Muscle of arm (tissue), 14 donors: ENCODE results near the gene PTX4. TPM values are rescaled to one million over a fixed set of nuclear protein-coding genes. Genes with fewer than 3 reads are reported as not detected.
A peak's percentile ranks its signal among the peaks of the same experiment; 100 is the strongest.

Experiments
- DNase-seq: peaks from one replicate; pipeline ENCODE4 v3.0.0-alpha.2; 2013
- long read RNA-seq, 11 donors: transcript quantifications; one replicate each; lab custom pipeline, GENCODE V29; 2026
- polyA plus RNA-seq, 12 donors: library from polyadenylated mRNA; unstranded; fragments of 120-200 nt; gene quantifications; one replicate each; pipeline ENCODE4 v1.2.1, GENCODE V29; 2013; ENCODE audit not compliant: insufficient read length in 12 of 12

PTX4 gene, protein sequence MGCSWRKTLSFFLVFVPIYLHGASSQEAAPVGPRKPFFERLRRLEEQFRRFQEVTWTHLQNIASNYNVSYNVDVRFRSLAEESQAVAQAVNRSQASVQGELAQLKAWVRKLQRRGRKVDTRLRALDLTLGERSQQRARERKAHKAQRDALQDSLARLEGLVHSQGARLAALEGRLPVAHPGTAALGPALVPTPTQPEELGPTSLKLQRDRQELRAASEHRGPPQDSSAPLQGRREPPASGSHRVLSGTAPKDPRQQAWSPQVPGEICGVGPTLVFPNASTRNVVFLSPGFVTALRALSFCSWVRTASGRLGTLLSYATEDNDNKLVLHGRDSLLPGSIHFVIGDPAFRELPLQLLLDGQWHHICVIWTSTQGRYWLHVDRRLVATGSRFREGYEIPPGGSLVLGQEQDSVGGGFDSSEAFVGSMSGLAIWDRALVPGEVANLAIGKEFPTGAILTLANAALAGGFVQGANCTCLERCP
- polyA plus RNA-seq: 1 to 10 TPM in 1 of 12 donors, under 1 TPM in 9, not detected in 2; 0.32 to 1.1 (median 0.49) TPM
- long read RNA-seq, donor 1: 0 reads
- long read RNA-seq, donor 2: 0 reads
- long read RNA-seq, donor 3: 0 reads
- long read RNA-seq, donor 4: 0 reads
- long read RNA-seq, donor 5: 0 reads
- long read RNA-seq, donor 6: 0 reads
- long read RNA-seq, donor 7: 0 reads
- long read RNA-seq, donor 8: 0 reads
- long read RNA-seq, donor 9: 0 reads
- long read RNA-seq, donor 10: 0 reads
- long read RNA-seq, donor 11: 0 reads

DNA sequence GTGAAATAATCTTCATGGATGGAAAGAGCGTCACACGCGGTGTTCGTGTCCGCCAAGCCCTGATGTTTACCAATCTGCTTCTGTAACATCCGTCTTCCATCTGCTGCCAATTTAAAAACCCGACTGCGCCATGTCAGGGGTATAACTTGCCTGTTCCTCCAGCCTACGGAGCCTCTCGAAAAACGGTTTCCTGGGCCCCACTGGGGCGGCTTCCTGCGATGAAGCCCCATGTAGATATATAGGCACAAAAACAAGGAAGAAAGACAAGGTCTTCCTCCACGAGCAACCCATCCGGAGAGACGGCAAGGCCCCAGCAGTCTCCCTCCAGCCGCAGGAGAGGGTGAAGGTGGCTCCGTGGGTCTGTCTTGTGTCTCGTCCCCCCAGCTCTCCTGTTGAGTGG lies at the start of gene PTX4:
PTX4 (minus strand) TSS at position 326 of the 400 bp plus-strand sequence; CDS start at position 291, 35 bp downstream.
- DNase-seq: no peak

DNA sequence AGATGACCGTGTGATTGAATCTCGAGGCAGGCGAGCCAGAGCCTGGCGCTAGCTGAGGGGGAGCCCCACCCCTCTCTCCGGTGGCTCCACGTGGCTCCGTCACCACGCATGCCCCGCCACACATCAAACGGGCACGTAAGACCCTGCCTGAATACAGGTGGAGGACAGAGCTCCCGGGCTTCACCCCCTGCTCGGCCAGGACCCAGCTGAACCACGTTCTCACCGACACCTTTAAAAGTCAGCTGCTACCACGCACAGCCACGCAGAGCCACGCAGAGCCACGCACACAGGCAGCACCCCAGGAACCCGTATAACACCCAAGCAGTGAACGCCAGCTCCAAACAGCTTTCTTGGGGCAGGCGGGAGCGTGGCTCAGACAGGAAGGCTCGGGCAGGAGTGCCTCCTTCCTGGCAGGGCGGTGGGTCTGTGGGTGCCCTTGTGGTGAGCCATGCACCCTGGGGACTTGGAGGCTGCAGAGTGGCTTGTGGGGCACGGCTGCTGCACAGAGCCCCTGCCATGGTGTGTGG lies 49.1 kb upstream of the PTX4 start:
- no peak for DNase-seq

DNA sequence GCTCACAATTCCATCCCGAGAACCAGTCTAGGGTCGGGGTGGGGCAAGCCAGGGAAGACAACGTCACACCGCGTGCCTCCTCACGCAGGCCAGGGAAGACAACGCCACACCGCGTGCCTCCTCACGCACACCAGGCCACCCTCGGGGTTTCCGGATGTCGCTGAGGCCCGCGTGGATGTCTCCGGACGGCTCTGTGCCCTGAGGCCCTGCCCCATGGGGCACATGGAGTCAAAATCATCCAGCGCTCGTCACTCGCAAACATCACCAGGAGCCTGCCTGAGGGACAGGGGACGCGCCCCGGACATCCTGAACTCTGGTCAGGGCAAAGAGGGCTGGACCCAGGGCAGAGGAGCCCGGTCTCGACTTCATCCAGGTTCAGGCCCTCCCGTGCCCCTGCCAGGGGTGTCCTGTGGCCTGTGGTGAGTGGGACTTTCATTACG lies 48.4 kb upstream of the PTX4 start:
- no peak for DNase-seq

DNA sequence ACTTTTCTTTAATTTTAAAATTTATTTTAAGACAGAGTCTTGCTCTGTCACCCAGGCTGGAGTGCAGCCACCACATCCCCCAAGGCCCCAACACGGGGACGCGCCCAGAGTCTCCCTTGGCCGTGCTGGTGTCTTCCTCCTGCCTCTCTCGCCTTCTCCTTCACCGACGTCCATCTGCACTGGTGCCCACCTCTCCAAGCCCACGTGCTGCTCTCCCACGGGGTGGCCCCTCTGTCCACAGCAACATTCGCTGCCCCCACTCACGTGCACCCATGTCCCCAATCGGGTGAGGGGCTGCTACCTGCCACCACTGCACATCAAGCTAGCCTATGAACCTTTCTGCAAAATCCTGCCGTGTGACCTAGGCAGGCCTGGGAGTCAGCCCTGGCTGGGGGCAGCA lies 47.9 kb upstream of the PTX4 start:
- no peak for DNase-seq

DNA sequence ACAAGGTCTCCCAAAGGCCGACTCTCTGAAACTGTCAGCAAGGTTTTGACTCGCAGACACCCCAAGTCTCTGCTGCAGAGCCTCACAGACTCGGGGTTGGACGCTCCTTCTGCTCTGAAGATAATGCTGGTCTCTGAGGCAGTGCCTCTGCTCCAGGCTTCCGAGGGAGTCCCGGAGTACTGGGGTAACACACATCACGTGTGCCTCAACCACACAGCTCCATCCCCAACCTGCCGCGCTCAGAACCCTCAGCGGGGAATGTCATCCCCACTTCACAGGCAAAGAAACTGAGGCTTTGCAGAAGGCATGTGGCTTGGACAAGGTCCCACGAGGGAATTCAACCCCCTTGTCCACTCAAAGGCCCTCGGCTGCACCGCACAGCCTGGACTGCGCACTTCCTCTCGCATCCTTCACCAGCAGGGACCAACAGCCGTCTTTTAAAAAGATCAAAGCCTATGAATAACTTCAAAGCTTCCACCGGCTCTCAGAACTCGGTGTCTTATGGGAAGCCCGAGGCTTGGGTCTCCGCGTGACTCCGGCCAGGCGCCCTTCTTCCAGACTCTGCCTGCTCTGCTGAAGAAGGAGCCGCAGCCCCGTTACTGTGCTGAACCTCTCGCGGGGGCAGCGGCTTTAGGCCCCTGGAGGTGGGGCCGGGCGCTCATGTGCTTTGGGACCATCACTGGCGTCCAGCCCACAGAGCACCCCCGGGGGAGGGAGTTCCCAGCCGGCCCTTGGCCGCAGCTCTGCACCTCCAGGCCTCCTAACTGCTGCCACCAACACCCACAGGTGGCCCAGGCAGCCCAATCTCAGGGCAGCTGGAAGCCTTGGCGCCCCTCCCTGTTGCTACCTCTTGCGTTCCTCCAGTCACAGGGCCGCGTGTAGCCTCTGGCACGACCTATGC lies 46.9 kb upstream of the PTX4 start:
- no peak for DNase-seq

DNA sequence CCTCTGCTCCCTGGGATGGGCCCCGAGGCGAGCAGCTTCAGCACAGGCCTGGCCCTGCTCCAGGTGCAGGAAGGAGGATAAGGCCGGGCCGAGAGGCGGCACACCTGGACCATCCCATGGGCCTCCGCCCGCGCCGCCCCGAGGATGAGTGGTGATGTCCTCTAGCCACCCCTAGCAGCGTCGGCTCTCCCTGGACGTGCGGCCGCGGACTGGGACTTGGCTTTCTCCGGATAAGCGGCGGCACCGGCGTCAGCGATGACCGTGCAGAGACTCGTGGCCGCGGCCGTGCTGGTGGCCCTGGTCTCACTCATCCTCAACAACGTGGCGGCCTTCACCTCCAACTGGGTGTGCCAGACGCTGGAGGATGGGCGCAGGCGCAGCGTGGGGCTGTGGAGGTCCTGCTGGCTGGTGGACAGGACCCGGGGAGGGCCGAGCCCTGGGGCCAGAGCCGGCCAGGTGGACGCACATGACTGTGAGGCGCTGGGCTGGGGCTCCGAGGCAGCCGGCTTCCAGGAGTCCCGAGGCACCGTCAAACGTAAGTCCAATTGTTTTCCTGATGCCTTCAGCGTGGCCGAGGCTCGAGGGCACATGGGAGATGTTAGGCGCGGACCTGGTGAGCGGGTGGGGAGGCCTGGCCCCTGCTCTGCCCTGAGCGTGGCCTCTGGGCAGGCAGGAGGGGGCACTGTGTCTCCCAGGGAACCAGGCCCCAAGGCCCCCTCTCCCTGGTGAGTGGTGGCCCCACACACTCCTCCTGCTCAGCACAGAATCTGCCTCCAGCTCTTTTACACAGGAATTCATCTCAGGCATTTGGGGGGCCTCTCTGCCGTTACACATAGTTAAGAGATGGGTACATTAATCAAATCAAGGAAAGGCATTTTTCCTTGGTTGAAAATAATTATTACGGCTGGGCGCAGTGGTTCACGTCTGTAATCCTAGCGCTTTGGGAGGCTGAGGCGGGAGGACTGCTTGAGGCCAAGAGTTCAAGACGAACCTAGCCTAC lies 45.6 kb upstream of the PTX4 start:
- no peak for DNase-seq

DNA sequence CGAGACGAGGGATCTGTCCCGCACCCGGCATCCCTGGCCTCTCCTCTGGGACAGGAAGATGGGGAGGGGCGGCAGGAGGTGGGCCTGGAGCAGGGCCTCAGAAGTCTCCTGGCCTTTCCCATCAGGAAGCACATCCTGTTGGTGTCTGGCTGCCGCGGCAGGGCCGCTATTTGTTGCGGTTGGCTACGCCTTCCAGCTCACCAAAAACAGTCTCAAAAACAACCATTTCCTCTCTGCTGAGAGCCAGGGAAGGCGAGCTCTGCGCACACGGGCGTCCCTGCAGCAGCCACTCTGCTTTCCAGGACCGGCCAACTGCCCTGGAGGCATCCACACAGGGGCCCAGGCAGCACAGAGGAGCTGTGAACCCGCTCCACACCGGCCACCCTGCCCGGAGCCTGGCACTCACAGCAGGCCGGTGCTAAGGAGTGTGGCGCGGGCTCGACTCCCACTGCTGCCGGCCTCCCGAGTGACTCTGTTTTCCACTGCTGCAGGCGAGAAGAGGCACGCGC lies 44.8 kb upstream of the PTX4 start, which contains the start of gene TMEM204:
TMEM204 (plus strand) TSS at position 224 of the 509 bp plus-strand sequence. CDS start 610 bp downstream, outside the sequence.
- peak; percentile 75 for DNase-seq

DNA sequence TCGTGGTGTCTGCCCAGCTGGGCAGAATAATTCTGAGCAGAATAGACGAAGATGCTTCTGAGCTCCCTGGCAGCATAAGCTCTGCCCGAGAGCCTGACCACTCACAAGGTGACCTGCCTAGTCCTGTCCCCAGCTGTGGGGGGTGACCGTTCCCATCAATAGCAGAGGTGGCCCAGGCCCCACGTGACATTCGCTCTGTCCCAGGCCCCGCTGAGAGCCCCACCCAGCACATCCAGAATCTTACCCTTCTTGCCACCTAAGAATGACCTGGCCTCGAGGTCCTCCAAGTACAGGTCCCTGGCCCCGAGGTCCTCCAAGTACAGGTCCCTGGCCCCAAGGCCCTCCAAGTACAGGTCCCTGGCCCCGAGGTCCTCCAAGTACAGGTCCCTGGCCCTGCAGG lies 44.0 kb upstream of the PTX4 start:
- DNase-seq: no peak

DNA sequence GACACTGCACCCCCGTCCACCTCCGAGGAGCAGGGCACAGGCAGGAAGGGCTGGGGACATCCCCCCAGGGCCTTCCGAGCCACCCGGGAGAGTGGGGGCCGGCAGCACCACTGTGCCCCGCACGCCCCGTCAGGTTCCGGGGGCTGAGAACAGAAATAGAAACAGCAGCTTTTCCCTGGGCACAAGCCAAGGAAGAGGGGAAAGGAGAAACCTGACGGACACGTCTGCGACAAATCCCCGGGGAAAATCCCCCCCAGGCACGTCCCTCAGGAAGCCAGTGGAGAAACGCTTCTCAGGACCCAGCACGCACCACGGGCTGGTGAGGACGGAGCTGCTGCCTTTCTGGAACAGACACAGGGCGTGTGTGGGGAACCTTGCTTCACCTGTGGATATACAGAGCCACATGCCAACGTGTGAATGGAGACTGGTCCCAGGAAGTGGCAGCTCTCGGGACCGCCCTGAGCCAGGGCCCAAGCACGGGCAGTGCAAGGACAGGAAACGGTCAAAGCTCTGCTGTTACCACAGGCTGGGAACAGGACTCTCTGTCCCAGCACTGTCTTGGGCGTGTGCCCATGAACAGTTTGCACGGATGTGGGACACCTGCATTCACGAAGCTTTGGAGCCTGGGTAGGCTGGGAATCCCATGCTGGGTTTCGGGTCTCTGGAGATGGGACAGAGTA lies 43.5 kb upstream of the PTX4 start:
- DNase-seq: no peak

DNA sequence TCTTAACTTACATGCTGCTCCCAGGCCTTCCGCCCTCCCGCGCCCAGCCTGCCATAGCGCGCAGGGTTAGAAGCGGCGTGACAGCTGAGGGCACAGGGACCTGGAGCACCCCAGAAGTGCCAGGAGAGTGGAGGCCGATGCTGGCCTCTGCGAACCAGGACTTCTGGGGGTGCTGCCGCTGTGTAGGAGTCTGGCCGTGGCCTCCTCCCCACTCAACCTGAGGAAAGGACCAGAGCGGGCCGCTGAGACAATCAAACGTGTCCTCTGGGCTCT lies 42.8 kb upstream of the PTX4 start:
- no peak for DNase-seq

DNA sequence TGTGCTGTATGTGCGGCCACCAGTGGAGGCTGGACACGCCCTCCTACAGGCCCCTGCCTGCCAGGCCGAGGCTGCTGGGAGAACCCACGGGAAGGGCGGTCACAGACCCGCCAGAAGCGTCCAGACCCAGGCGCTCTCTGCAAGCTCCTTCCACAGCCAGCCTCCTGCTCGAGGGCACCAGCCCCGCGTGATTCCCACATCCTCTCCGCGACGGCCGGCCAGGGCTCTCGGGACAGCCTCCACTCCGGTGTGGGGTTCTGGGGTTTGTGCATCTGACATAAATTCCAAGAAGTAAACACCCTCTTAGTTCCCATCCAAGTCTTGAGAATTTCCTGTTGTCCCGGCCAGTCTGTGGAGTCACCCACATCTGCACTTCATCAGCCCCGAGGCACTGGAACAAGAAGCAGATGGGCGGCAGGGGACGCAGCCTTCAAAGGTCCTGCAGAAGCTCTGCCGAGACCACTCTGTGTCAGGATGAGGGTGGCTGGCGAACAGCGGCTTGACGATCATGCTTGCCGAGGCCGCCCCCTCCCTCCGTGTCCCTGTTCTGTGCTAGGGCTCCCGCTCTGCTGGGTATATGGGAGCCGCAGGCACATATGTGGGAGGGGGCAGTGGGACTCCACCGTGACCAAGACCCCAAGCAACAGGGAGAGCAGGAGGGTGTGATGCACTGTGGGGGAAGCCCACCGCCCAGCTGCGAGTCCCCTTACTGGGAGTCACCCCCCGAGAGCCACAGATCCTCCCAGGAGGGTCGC lies 42.3 kb upstream of the PTX4 start:
- DNase-seq: peak; percentile 67

DNA sequence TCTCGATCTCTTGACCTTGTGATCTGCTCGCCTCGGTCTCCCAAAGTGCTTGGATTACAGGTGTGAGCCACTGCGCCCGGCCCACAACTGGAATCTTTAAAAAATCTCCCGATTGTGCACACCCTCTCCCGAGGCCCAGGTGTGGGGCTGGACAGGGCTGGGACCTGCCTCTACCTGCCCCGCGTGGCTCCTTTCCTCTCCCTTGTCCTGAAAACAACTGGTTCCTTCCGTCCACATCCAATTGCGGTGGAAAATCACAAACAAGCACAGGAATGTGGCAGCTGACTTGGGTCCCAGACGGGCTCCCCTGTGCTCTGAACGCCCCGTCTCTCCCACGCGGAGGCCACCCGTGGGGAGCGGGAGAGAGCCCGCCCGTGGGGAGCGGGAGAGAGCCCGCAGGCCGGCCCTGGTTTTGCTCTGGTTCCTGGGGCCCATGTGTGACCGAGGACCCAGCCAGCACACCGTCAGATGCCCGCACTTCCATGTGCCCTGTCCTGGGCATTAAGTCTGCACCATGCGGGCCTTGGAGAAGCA lies 41.7 kb upstream of the PTX4 start:
- no peak for DNase-seq

DNA sequence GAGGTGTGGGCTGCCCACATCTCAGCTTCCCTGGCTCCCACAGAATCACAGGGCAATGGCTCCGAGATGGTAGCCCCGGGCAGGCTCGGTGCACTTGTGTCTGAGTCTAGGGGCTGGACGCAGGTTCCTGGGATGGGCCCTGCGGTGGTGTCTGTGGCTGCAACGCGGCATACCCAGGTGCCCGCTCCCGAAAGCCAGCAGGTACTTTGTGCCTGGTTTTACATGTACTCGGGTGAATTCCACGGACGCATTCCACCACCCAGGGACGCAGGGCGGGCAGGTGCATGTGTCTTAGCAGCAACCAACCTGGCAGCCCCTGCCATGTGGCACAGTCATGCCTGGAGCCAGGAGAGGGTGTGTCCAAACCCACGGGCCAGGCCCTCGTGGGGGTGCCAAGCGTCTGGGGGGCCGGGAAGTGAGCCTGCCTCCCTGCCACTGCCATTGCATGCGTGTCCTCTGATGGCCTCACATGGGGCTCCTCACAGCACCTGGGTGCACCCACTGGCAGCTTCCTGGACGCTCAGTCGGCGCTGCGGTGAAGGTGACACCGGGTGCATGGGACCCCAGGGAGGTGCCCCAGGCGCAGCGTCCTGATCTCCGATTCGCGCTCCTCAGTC lies 40.3 kb upstream of the PTX4 start:
- no peak for DNase-seq

DNA sequence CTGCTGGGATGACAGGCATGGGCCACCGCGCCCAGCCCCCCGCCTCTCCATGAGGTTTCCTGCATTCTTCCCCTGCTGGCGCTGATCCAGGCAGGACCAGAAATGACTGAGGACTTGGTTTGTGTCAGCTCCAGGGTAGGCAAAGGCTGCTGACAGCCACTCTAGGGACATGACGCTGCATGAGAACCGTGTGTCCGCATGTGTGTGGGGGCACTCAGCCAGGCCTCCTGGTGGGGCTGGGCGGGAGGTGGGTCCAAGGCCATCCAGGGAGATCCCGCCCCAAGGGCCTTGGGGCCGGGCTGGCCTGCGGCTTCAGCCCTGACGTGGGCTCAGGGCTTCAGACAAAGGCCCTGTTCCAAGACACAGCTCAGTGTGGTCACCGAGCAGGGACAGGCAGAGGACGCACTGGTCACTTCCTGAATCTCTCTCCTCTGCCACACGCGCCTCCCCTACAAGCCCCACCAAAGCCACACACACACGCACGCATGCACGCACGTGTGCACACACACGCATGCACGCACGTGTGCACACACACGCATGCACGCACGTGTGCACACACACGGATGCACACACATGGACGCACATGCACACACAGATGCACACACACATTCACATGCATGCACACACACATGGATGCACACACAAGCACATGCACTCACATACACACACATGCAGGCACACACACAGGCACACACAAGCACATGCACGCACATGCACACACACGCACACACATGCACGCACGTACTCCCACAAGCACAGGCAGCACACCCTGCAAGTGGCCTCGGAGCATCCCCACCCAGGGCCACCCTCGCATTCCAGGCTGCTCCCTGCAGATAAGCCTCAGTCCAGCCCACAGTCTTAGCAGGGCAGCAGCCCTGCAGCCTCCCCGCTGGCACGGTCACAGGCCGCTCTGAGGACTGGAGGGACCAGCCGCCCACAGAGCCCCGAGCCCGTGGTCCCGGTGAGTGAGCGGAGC lies 39.4 kb upstream of the PTX4 start:
- DNase-seq: no peak

DNA sequence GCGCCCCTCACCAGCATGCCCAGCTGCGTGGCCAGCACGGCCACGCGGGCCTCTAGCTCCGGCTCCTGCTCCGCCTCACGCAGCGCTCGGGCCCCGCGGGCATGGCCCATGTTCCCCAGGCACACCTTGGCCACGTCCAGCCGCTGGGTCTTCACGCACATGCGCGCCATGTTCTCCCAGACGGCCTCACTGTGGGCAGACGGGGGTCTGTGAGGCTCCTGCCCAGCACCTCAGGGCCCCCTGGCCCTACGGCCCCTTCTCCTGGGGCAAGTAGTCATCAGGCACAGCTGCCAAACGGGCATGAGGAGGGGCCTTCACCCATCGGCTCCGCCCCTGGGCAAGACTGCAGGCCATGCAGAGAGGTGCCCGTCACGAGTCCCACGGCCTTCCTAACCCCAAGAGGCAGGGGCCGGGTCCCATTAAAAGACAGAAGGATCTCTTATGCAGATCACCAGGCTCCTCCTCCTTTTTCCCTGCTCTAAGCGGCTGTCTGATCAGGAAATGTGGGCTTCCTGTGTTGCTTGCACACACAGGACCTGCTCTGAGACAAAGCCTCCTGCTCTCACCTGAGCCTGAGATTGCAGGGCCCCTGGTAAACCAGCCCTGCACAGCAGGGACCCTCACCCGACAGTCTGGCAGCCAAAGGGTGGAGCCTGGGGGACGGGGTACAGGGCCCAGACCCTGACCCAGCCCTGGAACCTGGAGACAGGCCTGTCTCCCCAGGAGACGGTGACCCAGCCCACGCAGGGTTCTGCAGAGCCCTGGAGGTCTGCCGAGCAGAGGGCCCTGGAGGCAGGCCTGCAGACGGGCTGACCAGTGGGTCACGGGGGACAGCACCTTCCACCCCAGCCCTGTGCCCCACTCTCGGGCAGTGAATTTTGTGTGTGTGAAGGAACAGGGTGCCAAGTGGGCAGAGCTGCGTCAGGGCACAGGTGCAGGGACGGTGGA lies 38.1 kb upstream of the PTX4 start:
- DNase-seq: no peak
